K562 (cell line): ENCODE data around the gene RFX3. TPM values are rescaled to one million over a fixed set of nuclear protein-coding genes. Genes with fewer than 3 reads are reported as not detected.

Experiments used
- ATAC-seq: fragments of 200-7000 bp; cut with Tn5 transposase; 3 replicates; pipeline ENCODE4 v1.9.1; 2020; ENCODE audit warnings: moderate library complexity
- BruUV-seq: library from RNA; stranded (reverse); fragments of 400-500 nt; replicated peaks from 2 replicates; lab custom pipeline; 2021; lab: Mats Ljungman, UMichigan
- CTCF ChIA-PET: fragments of 300-600 bp; formaldehyde crosslinking; extraction: SDS; loops from one replicate; lab custom pipeline; 2021; ENCODE audit warnings: low intra/inter-chr PET ratio; lab: Yijun Ruan, JAX
- POLR2A ChIA-PET: fragments of 300-600, 350-650 bp; sonication (Branson Sonifier 250); formaldehyde crosslinking; extraction: SDS; loops from one replicate; lab custom pipeline; 2021; ENCODE audit warnings: antibody characterized with exemption, inconsistent platforms; lab: Yijun Ruan, JAX
- DNase-seq, 4 experiments: peaks; one replicate each; pipeline versions ENCODE4 v3.0.0 to v3.0.0-alpha.2; 2011 to 2018; ENCODE audit warnings: low spot score in 3 of 4, mixed read lengths in 3 of 4; ENCODE audit errors: extremely low read depth in 1 of 4
- FAIRE-seq: peaks from 2 replicates; lab custom pipeline; 2011; peaks lifted over from hg19 to GRCh38; lab: Jason Lieb, UNC
- H2AFZ ChIP-seq: 2 replicates; pipeline ENCODE4 v1.6.0; 2011; ENCODE audit warnings: low read depth, low read length, control low read depth, inconsistent platforms
- H3K27ac ChIP-seq: fragments of 200-600 bp; 3 replicates; pipeline ENCODE4 v1.8.0; 2011; ENCODE audit warnings: low read depth, mild to moderate bottlenecking, control low read depth, inconsistent platforms, low read length, moderate library complexity, mixed read lengths; ENCODE audit errors: extremely low read depth
- H3K27me3 ChIP-seq, 2 experiments: fragments of 300-600 bp in 1 of 2; 2 replicates in 1 of 2; 3 replicates in 1 of 2; pipeline versions ENCODE4 v1.6.0 to v1.8.0; 2011; ENCODE audit warnings: inconsistent platforms in 2 of 2, low read length in 2 of 2, mild to moderate bottlenecking in 1 of 2, mixed read lengths in 1 of 2, moderate library complexity in 1 of 2; ENCODE audit not compliant: control insufficient read depth in 2 of 2, insufficient read depth in 2 of 2
- H3K36me3 ChIP-seq: fragments of 300-600 bp; 3 replicates; pipeline ENCODE4 v1.8.0; 2011; ENCODE audit warnings: mild to moderate bottlenecking, low read length, inconsistent platforms; ENCODE audit not compliant: control insufficient read depth, insufficient read depth
- H3K4me1 ChIP-seq, 2 experiments: fragments of 200-600 bp in 1 of 2; replicated peaks in 1 of 2; 2 replicates in 1 of 2; 3 replicates in 1 of 2; pipeline versions ENCODE4 v1.5.1 to v1.8.0; 2011; ENCODE audit warnings: inconsistent platforms in 2 of 2, low read length in 2 of 2, mild to moderate bottlenecking in 1 of 2, mixed read lengths in 1 of 2, moderate library complexity in 1 of 2; ENCODE audit not compliant: control insufficient read depth in 2 of 2, insufficient read depth in 2 of 2
- H3K4me2 ChIP-seq: 2 replicates; pipeline ENCODE4 v1.6.1; 2011; ENCODE audit warnings: low read length, control low read depth, inconsistent platforms, mixed read lengths; ENCODE audit not compliant: insufficient read depth
- H3K4me3 ChIP-seq: fragments of 200-600 bp; sonication (generic), shearing (Covaris generic); 2 replicates; pipeline ENCODE4 v1.5.1; 2016; ENCODE audit warnings: control low read depth, inconsistent platforms
- H3K79me2 ChIP-seq: fragments of 200-600 bp; 3 replicates; pipeline ENCODE4 v1.8.0; 2011; ENCODE audit warnings: low read length, inconsistent platforms; ENCODE audit not compliant: control insufficient read depth, insufficient read depth
- H3K9ac ChIP-seq, 2 experiments: 2 replicates each; pipeline versions ENCODE4 v1.6.0 to v1.6.1; 2011; ENCODE audit warnings: low read depth in 2 of 2, low read length in 2 of 2, control low read depth in 1 of 2, inconsistent platforms in 1 of 2, mild to moderate bottlenecking in 1 of 2, mixed read lengths in 1 of 2; ENCODE audit not compliant: insufficient read depth in 1 of 2
- H3K9me1 ChIP-seq: one replicate; pipeline ENCODE4 v1.6.0; 2011; ENCODE audit warnings: inconsistent platforms, mild to moderate bottlenecking, low read length, moderate library complexity; ENCODE audit not compliant: control insufficient read depth, insufficient read depth
- H3K9me3 ChIP-seq: replicated peaks from 2 replicates; pipeline ENCODE4 v1.5.1; 2011; ENCODE audit warnings: low read depth, low read length, inconsistent platforms; ENCODE audit not compliant: control insufficient read depth, insufficient read depth
- H4K20me1 ChIP-seq: replicated peaks from 2 replicates; pipeline ENCODE4 v1.6.1; 2011; ENCODE audit warnings: low read length, inconsistent platforms, mixed read lengths; ENCODE audit not compliant: control insufficient read depth, insufficient read depth
- ATF7 ChIP-seq: fragments of 450-650 bp; IDR thresholded peaks from 2 replicates; pipeline ENCODE4 v1.7.1; 2014; ENCODE audit warnings: mild to moderate bottlenecking, moderate library complexity
- COPS2 ChIP-seq: fragments of 450-650 bp; conservative IDR thresholded peaks from 2 replicates; pipeline ENCODE4 v1.6.1; 2016; ENCODE audit warnings: mild to moderate bottlenecking, moderate library complexity
- CREM ChIP-seq: IDR thresholded peaks from 2 replicates; pipeline ENCODE4 v1.6.1; 2014; ENCODE audit warnings: antibody characterized with exemption, low read depth
- DMBX1 ChIP-seq: fragments of 250-450 bp; sonication (Bioruptor Pico); IDR thresholded peaks from 2 replicates; pipeline ENCODE4 v1.8.0; 2022; ENCODE audit warnings: inconsistent platforms, mild to moderate bottlenecking, moderate library complexity, borderline replicate concordance
- ERF ChIP-seq: fragments of 450-650 bp; formaldehyde crosslinking; IDR thresholded peaks from 2 replicates; pipeline ENCODE4 v1.4.0; 2020; ENCODE audit warnings: mild to moderate bottlenecking, mixed read lengths
- ETS2 ChIP-seq: IDR thresholded peaks from 2 replicates; pipeline ENCODE4 v1.6.1; 2016; ENCODE audit warnings: borderline replicate concordance, missing genetic modification characterization, mild to moderate bottlenecking, moderate library complexity, missing compliant biosample characterization; ENCODE audit not compliant: poor library complexity, severe bottlenecking
- GABPB2 ChIP-seq: fragments of 250-450 bp; sonication (Bioruptor Pico); conservative IDR thresholded peaks from 2 replicates; pipeline ENCODE4 v1.5.1; 2021; ENCODE audit warnings: mild to moderate bottlenecking
- HMGXB4 ChIP-seq: sonication (generic); formaldehyde crosslinking; IDR thresholded peaks from 2 replicates; pipeline ENCODE4 v1.8.1; 2023; ENCODE audit warnings: mild to moderate bottlenecking, missing genetic modification reagents
- ILF3 ChIP-seq: fragments of 450-650 bp; IDR thresholded peaks from 2 replicates; pipeline ENCODE4 v1.6.1; 2018; ENCODE audit warnings: antibody characterized with exemption, mild to moderate bottlenecking, moderate library complexity, borderline replicate concordance
- KDM5B ChIP-seq: fragments of 200-600 bp; sonication (generic); IDR thresholded peaks from 2 replicates; pipeline ENCODE4 v1.6.1; 2012; ENCODE audit warnings: low read depth, mild to moderate bottlenecking, moderate library complexity, low read length, control low read depth, inconsistent platforms; ENCODE audit not compliant: insufficient replicate concordance
- PHF8 ChIP-seq: fragments of 200-600 bp; sonication (generic); IDR thresholded peaks from 2 replicates; pipeline ENCODE4 v1.6.1; 2012; ENCODE audit warnings: mixed run types, mild to moderate bottlenecking, inconsistent platforms, low read length, moderate library complexity, borderline replicate concordance
- PML ChIP-seq: IDR thresholded peaks from 2 replicates; pipeline ENCODE4 v1.6.1; 2012; ENCODE audit warnings: low read length, inconsistent platforms
- POLR2A ChIP-seq: fragments of 450-650 bp; conservative IDR thresholded peaks from 2 replicates; pipeline ENCODE4 v1.6.1; 2016
- POLR2H ChIP-seq: IDR thresholded peaks from 2 replicates; pipeline ENCODE4 v1.6.1; 2016; ENCODE audit warnings: missing genetic modification characterization, low read depth, mild to moderate bottlenecking, control low read depth, missing compliant biosample characterization, moderate library complexity
- SIN3B ChIP-seq: fragments of 450-650 bp; IDR thresholded peaks from 2 replicates; pipeline ENCODE4 v1.6.1; 2017; ENCODE audit warnings: low read depth, mild to moderate bottlenecking, moderate library complexity
- SIX5 ChIP-seq, 2 experiments: IDR thresholded peaks; 2 replicates each; pipeline ENCODE4 v1.6.1; 2011; ENCODE audit warnings: low read length in 2 of 2, borderline replicate concordance in 1 of 2, low read depth in 1 of 2, mild to moderate bottlenecking in 1 of 2, moderate library complexity in 1 of 2; ENCODE audit not compliant: insufficient read depth in 1 of 2
- SMARCA4 ChIP-seq: fragments of 450-650 bp; IDR thresholded peaks from 2 replicates; pipeline ENCODE4 v1.6.1; 2016
- SNRNP70 ChIP-seq: fragments of 200-400 bp; formaldehyde crosslinking; optimal IDR thresholded peaks from 2 replicates; pipeline ENCODE3; 2017; ENCODE audit warnings: low read depth, low read length
- ZC3H4 ChIP-seq: sonication (generic); formaldehyde crosslinking; IDR thresholded peaks from 2 replicates; pipeline ENCODE4 v1.9.0; 2021; ENCODE audit warnings: missing genetic modification reagents, borderline replicate concordance
- ZNF23 ChIP-seq: fragments of 250-450 bp; sonication (Bioruptor Pico); IDR thresholded peaks from 2 replicates; pipeline ENCODE4 v1.4.0; 2020; ENCODE audit warnings: mild to moderate bottlenecking
- ZNF354B ChIP-seq: fragments of 250-450 bp; sonication (Bioruptor Pico); IDR thresholded peaks from 2 replicates; pipeline ENCODE4 v1.4.0; 2020
- ZNF57 ChIP-seq: fragments of 450-650 bp; formaldehyde crosslinking; IDR thresholded peaks from 2 replicates; pipeline ENCODE4 v1.4.0; 2020; ENCODE audit warnings: mild to moderate bottlenecking, moderate library complexity
- whole genome bisulfite sequencing: fragments of 100-300 bp; shearing (Covaris generic); methylation state at CpG from one replicate; pipeline ENCODE4 v1.1.6; 2016; ENCODE audit warnings: low coverage, mixed read lengths; ENCODE audit not compliant: insufficient coverage; ENCODE audit errors: missing lambda C conversion rate; 5-methylcytosine and 5-hydroxymethylcytosine counted together
- in situ Hi-C: fragments of 300-500 bp; cut with MboI; formaldehyde crosslinking; loops from 4 replicates; pipeline ENCODE4 v1.15.0; 2018; ENCODE audit warnings: inconsistent platforms, mixed read lengths
- intact Hi-C: fragments of 100-400 bp; cut with micrococcal nuclease; formaldehyde crosslinking; loops from 2 replicates; pipeline ENCODE4 v1.14.2; 2022
- polyA plus RNA-seq, 8 experiments: library from polyadenylated mRNA; depleted of rRNA in 4 of 8; stranded (reverse) in 5 of 8; unstranded in 3 of 8; fragments of >200 nt; fragmentation: Nextera tagmentation in 2 of 8; fragmentation: Illumina TruSeq in 1 of 8; extraction: Ambion mirVana in 2 of 8; extraction: Trizol in 1 of 8; gene quantifications; 2 replicates each; pipeline versions ENCODE4 v1.2.1 to v1.2.3, GENCODE V29; 2011 to 2014; ENCODE audit warnings: inconsistent platforms in 1 of 8, missing spikeins in 1 of 8
- total RNA-seq, 7 experiments: library from RNA; depleted of rRNA in 6 of 7; stranded (reverse); fragments of >200 nt in 6 of 7; fragmentation: Illumina TruSeq in 2 of 7; extraction: Trizol in 2 of 7; gene quantifications; 2 replicates each; pipeline versions ENCODE4 v1.2.1 to v1.2.3, GENCODE V29; 2011 to 2021; ENCODE audit warnings: low replicate concordance in 1 of 7

The RFX3 gene
- total and polyA plus RNA-seq, 9 of the 15 experiments (the other 6 are each of a cell fraction or from before 2014, with no cell fraction given), result 0.86 to 4.9 (median 2.0) TPM

DNA sequence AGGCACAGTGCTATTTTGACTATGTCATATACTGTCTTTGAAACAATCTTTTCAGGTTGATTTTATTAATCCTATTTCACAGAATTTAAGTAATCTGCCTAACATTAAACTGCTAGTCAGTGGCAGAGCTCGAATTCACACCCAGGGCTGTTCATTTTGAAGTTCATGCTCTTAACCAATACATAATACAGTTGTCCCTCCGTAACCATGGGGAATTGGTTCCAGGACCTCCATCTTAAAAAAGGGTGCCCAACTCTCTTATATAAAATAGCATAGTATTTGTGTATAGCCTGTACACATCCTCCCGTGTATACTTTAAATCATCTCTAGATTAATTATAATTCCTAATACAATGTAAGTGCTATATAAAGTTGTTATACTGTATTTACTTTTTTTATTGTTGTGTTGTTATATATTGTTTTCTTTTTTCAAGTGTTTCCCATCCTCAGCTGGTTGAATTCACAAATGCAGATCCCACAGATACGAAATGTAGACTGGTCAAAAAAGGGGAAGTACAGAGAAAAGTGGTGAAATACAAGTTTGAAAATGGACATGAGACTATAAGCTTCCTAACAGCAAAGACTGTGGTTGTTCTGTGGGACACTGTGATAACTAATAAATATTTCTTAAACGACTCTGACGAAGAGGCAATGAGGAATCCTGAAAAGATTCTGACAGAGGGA lies 18.3 kb downstream of the RFX3 start:
- Histone ChIP-seq H3K36me3 (no peaks in the 10 kb centered on the region; the same call in 2 of the 3 replicates), H3K27me3 (no peaks in the 10 kb centered on the region), H2AFZ (peak overlapping the region; percentile 82), H4K20me1 (no peaks in the 10 kb centered on the region), H3K9me1 (no peaks in the 10 kb centered on the region), H3K4me1 (peaks cover 7 to 11% of the 10 kb centered on the region in 2 experiments; a peak in 4 of 5 replicates), H3K9ac (peak overlapping the region in 1 of 2 experiments; percentile 78; a peak in 2 of 4 replicates), H3K27ac (peak overlapping the region; percentile 90), H3K4me2 (peak overlapping the region; percentile 28), H3K9me3 (no peaks in the 10 kb centered on the region), H3K79me2 (peaks cover 43% of the 10 kb centered on the region), H3K4me3 (peak overlapping the region; percentile 21; the same call in 1 of the 2 replicates)
- BruUV-seq, result no TSS peak
- FAIRE-seq (peak; percentile 80), DNase-seq (peak in 2 of 4 experiments; percentile 12 to 39), ATAC-seq (peak; percentile 59)
- in situ Hi-C loops (no loop called here), intact Hi-C loops (loop anchor here (1.0 kb wide), 1 partner anchor 19 kb away; the partner anchor contains the start of gene RFX3)
- CTCF ChIA-PET, result no interaction called here
- POLR2A ChIA-PET, result interaction anchor here (0.6 to 2.4 kb wide), 4 partner anchors 12 to 21 kb away, joined by 3 to 14 read pairs (median 4); partner anchors contain the start of gene RFX3
- 22% methylated on average over 6 of the region's 6 CpGs for WGBS
- TF ChIP-seq COPS2 (no peak), GABPB2 (no peak), CREM (no peak), ZC3H4 (CRISPR knock-in tag) (no peak), ZNF354B (CRISPR knock-in tag) (no peak), SNRNP70 (no peak), POLR2A (no peak), ZNF23 (CRISPR knock-in tag) (no peak), ERF (CRISPR knock-in tag) (no peak), KDM5B (no peak), PML (no peak), SMARCA4 (peak; percentile 56; the same call in 1 of the 2 replicates), HMGXB4 (CRISPR knock-in tag) (no peak), SIN3B (no peak), DMBX1 (CRISPR knock-in tag) (no peak), ZNF57 (CRISPR knock-in tag) (no peak), ETS2 (tag) (no peak), SIX5 (IDR thresholded peaks at IDR 0.05; ENCODE audit: borderline replicate concordance in 1 of 2, insufficient read depth in 1 of 2, low read depth in 1 of 2, low read length in 2 of 2) (no peak), POLR2H (no peak), ILF3 (no peak), PHF8 (no peak), ATF7 (no peak)
